Activated B cell treated with CpG ODN at 0.5 μM for 24 hours (primary cell): ENCODE results near the gene OR51A7. TPM values are rescaled to one million over a fixed set of nuclear protein-coding genes. Genes with fewer than 3 reads are reported as not detected.
"Not testable (repeated sequence)": the region's sequence is repeated elsewhere in the genome, so short reads cannot be mapped to it uniquely, and the experiment has no call there.

Experiments used
- ATAC-seq: fragments of 200-7000 bp; cut with Tn5 transposase; one replicate; pipeline ENCODE4 v1.10.0; 2021; ENCODE audit warnings: low read depth, mild to moderate bottlenecking, moderate library complexity
- CTCF ChIA-PET: fragments of 350-600 bp; sonication (Branson Sonifier 250); formaldehyde crosslinking; loops from one replicate; lab custom pipeline; 2021; ENCODE audit warnings: antibody characterized with exemption; lab: Charles Lee
- POLR2A ChIA-PET: fragments of 350-600 bp; sonication (Branson Sonifier 250); formaldehyde crosslinking; loops from one replicate; lab custom pipeline; 2021; ENCODE audit warnings: antibody characterized with exemption; lab: Charles Lee
- DNase-seq: peaks from one replicate; pipeline ENCODE4 v3.0.0; 2022
- H3K27ac Mint-ChIP-seq: one replicate; pipeline ENCODE4 v1.8.0; 2020; ENCODE audit warnings: mixed read lengths
- H3K27me3 Mint-ChIP-seq: one replicate; pipeline ENCODE4 v1.8.0; 2021; ENCODE audit warnings: mixed read lengths
- H3K36me3 Mint-ChIP-seq: one replicate; pipeline ENCODE4 v1.8.0; 2021; ENCODE audit warnings: low read depth, mixed read lengths
- H3K4me1 Mint-ChIP-seq: one replicate; pipeline ENCODE4 v1.8.0; 2021; ENCODE audit warnings: mixed read lengths
- H3K4me3 Mint-ChIP-seq: one replicate; pipeline ENCODE4 v1.8.0; 2020; ENCODE audit warnings: mild to moderate bottlenecking, mixed read lengths
- H3K9me3 Mint-ChIP-seq: one replicate; pipeline ENCODE4 v1.8.0; 2020; ENCODE audit warnings: mixed read lengths
- CTCF ChIP-seq: fragments of 200-600 bp; IDR thresholded peaks from one replicate; pipeline ENCODE4 v1.8.0; 2022; ENCODE audit warnings: antibody characterized with exemption, mild to moderate bottlenecking
- intact Hi-C: fragments of 100-400 bp; cut with micrococcal nuclease; formaldehyde crosslinking; loops from one replicate; pipeline ENCODE4 v1.15.1; 2024
- total RNA-seq: library from RNA; stranded (reverse); gene quantifications from 2 replicates; pipeline ENCODE4 v1.2.3, GENCODE V29; 2022

Gene OR51A7
- total RNA-seq, 1 donor from 2014 or later = not detected

DNA sequence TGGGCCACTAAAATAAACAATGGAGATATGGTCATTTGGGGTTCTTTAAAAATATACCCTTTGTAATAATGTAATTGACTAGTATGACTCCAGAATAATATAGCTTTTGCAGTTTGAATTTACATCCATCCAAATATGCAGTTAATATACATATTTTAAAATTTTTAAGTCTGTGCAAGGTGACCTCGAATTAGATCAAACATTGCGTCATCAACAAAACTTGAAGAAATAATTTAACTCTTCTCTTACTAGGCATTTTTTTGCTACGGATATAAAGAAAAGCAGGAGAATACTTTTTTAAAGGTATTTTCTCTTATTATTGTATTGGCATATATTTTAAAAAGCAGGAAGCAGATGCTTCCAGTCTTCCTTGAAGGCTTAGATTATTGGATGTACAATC lies 33.2 kb downstream of the OR51A7 start:
- DNase-seq (no peak), ATAC-seq (no peak)
- Mint-ChIP-seq H3K36me3 (no peaks in the 10 kb centered on the region), H3K27me3 (peaks cover 2% of the 10 kb centered on the region), H3K4me1 (no peaks in the 10 kb centered on the region), H3K9me3 (no peaks in the 10 kb centered on the region), H3K4me3 (no peak overlapping the region), H3K27ac (no peak overlapping the region)
- ChIA-PET POLR2A (no interaction called here), CTCF (no interaction called here)
- intact Hi-C loops = no loop called here
- no peak for TF ChIP-seq CTCF

- no peak within 1 kb of the TSS for H3K27ac Mint-ChIP-seq
- no peaks in the 10 kb centered on the region for H3K9me3 Mint-ChIP-seq
- intact Hi-C loops = no loop called here
- ATAC-seq = no peak
- CTCF ChIA-PET = no interaction called here
- H3K4me1 Mint-ChIP-seq = no peaks in the 10 kb centered on the region
- no peak within 1 kb of the TSS for H3K4me3 Mint-ChIP-seq
- H3K27me3 Mint-ChIP-seq = peaks cover 2% of the 10 kb centered on the region
- POLR2A ChIA-PET = no interaction called here
- H3K36me3 Mint-ChIP-seq = no peaks in the 10 kb centered on the region
- no peak for TF ChIP-seq CTCF
- no peak for DNase-seq
Observed at GRCh38 chr11:4947505-4947904, 43.9 kb downstream of the OR51A7 start, which contains the start of gene OR51A4. Gene OR51A4 (minus strand): TSS chr11:4947605. CDS start chr11:4947100, 505 bp downstream.

DNA sequence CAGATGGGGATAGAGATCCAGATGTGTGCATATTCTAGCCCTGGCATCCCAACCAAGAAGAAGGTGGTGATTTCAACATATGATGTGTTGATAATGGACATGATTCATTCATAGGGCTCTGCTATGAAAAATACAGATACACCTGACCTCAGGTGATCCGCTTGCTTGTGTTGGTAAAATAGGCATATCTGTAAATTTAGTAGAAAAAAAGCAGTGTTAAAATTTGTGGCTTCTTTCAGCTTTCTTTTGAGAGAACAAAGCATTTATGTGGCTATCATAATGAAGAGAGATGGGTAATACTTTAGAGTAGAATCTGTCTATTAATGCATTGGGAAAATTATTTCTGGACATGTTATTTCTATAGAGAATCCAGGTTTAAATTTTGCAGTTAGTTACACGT lies 52.0 kb downstream of the OR51A7 start, which contains the start of gene OR51A2:
Gene OR51A2, minus strand, starts transcription at position 101 of the 400 bp plus-strand sequence. Its CDS starts 0 bp downstream, at position 101.
- H3K27me3 Mint-ChIP-seq, DNase-seq, H3K9me3 Mint-ChIP-seq, POLR2A ChIA-PET, H3K4me1 Mint-ChIP-seq, CTCF ChIA-PET, H3K27ac Mint-ChIP-seq, H3K36me3 Mint-ChIP-seq, H3K4me3 Mint-ChIP-seq, intact Hi-C loops, ATAC-seq: not testable (repeated sequence)

DNA sequence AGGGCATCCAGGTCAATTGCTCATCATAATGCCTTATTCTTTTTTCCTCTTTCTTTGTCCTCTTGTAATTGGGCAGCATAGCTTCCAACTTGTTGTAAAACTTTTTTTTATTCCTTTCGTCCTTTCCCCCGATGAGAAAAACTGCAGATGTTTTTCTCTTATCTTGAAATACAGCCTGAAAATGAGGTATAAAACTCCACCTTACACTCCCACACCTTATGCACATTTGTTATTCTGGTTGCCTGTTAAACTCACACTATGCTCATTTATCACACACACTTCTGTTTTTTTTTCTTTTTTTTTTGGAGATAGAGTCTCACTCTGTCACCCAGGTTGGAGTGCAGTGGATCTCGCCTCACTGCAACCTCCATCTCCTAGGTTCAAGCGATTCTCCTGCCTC lies 53.8 kb downstream of the OR51A7 start:
- no peaks in the 10 kb centered on the region for H3K36me3 Mint-ChIP-seq
- intact Hi-C loops = no loop called here
- peaks cover 2% of the 10 kb centered on the region for H3K9me3 Mint-ChIP-seq
- no peak overlapping the region for H3K27ac Mint-ChIP-seq
- H3K4me3 Mint-ChIP-seq = no peak overlapping the region
- ChIA-PET CTCF (no interaction called here), POLR2A (no interaction called here)
- DNase-seq = no peak
- no peaks in the 10 kb centered on the region for H3K27me3 Mint-ChIP-seq
- TF ChIP-seq CTCF = no peak
- H3K4me1 Mint-ChIP-seq = no peaks in the 10 kb centered on the region
- no peak for ATAC-seq

Other genes starting within 250 kb of the OR51A7 start
- gene OR51E2, start 205.9 kb upstream of the OR51A7 start, total RNA-seq = not detected in 2 replicates
- gene MMP26, start 199.0 kb upstream of the OR51A7 start, total RNA-seq = not detected in 2 replicates
- gene OR51F1, start 133.8 kb upstream of the OR51A7 start, total RNA-seq = not detected in 2 replicates
- gene OR52R1, start 99.4 kb upstream of the OR51A7 start, total RNA-seq = not detected in 2 replicates
- not detected in 2 replicates for gene OR51F2, start 82.5 kb upstream of the OR51A7 start, total RNA-seq
- gene OR51S1, start 54.6 kb upstream of the OR51A7 start, total RNA-seq = not detected in 2 replicates
- gene OR51T1, start 21.9 kb upstream of the OR51A7 start, total RNA-seq = not detected in 2 replicates
- not detected in 2 replicates for gene OR51G2, start 15.6 kb downstream of the OR51A7 start, total RNA-seq
- not detected in 2 replicates for gene OR51G1, start 20.6 kb downstream of the OR51A7 start, total RNA-seq
- gene OR51A4, start 43.8 kb downstream of the OR51A7 start, total RNA-seq = not detected in 2 replicates
- not detected in 2 replicates for gene OR51A2, start 51.9 kb downstream of the OR51A7 start, total RNA-seq
- gene OR51L1, start 91.1 kb downstream of the OR51A7 start, total RNA-seq = not detected in 2 replicates
- not detected in 2 replicates for gene OR52J3, start 142.7 kb downstream of the OR51A7 start, total RNA-seq
- not detected in 2 replicates for gene OR52E2, start 155.8 kb downstream of the OR51A7 start, total RNA-seq
- gene OR52E1, start 165.8 kb downstream of the OR51A7 start, total RNA-seq = not detected in 2 replicates
- gene OR52A5, start 234.6 kb downstream of the OR51A7 start, total RNA-seq = not detected in 2 replicates